Hepatocyte (in vitro differentiated cells): Measurements from ENCODE around the gene IRF8. TPM values are rescaled to one million over a fixed set of nuclear protein-coding genes. Genes with fewer than 3 reads are reported as not detected.
"Not testable (repeated sequence)": the region's sequence is repeated elsewhere in the genome, so short reads cannot be mapped to it uniquely, and the experiment has no call there.

ENCODE experiments used
- DNase-seq: peaks from one replicate; pipeline ENCODE4 v3.0.0-alpha.2; 2016; ENCODE audit warnings: low spot score
- H2AFZ ChIP-seq: fragments of 200-600 bp; sonication (generic); 2 replicates; pipeline ENCODE4 v1.6.0; 2016; ENCODE audit warnings: antibody characterized with exemption, mild to moderate bottlenecking
- H3K27ac ChIP-seq: fragments of 200-600 bp; sonication (generic); 2 replicates; pipeline ENCODE4 v1.5.1; 2016; ENCODE audit warnings: mild to moderate bottlenecking
- H3K27me3 ChIP-seq: fragments of 200-600 bp; sonication (generic); 2 replicates; pipeline ENCODE4 v1.6.1; 2016
- H3K36me3 ChIP-seq: fragments of 200-600 bp; sonication (generic); replicated peaks from 2 replicates; pipeline ENCODE4 v1.5.1; 2016; ENCODE audit warnings: low read depth; ENCODE audit not compliant: insufficient read depth
- H3K4me1 ChIP-seq: fragments of 200-600 bp; sonication (generic); 2 replicates; pipeline ENCODE4 v1.5.1; 2016; ENCODE audit warnings: mild to moderate bottlenecking, moderate library complexity; ENCODE audit not compliant: insufficient read depth
- H3K4me2 ChIP-seq: fragments of 200-600 bp; sonication (generic); 2 replicates; pipeline ENCODE4 v1.6.0; 2016
- H3K4me3 ChIP-seq: fragments of 200-600 bp; sonication (generic); 2 replicates; pipeline ENCODE4 v1.5.1; 2016; ENCODE audit warnings: mild to moderate bottlenecking
- H3K79me2 ChIP-seq: fragments of 200-600 bp; sonication (generic); 2 replicates; pipeline ENCODE4 v1.6.0; 2017; ENCODE audit warnings: mild to moderate bottlenecking
- H3K9me2 ChIP-seq: fragments of 200-600 bp; sonication (generic); replicated peaks from 2 replicates; pipeline ENCODE4 v1.6.0; 2017; ENCODE audit warnings: mild to moderate bottlenecking; ENCODE audit not compliant: insufficient read depth
- H3K9me3 ChIP-seq: fragments of 200-600 bp; sonication (generic); 2 replicates; pipeline ENCODE4 v1.5.1; 2016; ENCODE audit warnings: low read depth, mild to moderate bottlenecking
- H4K20me1 ChIP-seq: fragments of 200-600 bp; sonication (generic); 2 replicates; pipeline ENCODE4 v1.6.0; 2016; ENCODE audit warnings: mild to moderate bottlenecking; ENCODE audit not compliant: insufficient read depth, poor library complexity, severe bottlenecking
- EZH2 ChIP-seq: fragments of 200-600 bp; sonication (generic); IDR thresholded peaks from 2 replicates; pipeline ENCODE4 v1.6.1; 2016; ENCODE audit warnings: antibody characterized with exemption, mild to moderate bottlenecking, borderline replicate concordance
- EZH2phosphoT487 ChIP-seq: fragments of 200-600 bp; sonication (generic); IDR thresholded peaks from one replicate; pipeline ENCODE4 v1.6.1; 2018; ENCODE audit warnings: antibody characterized with exemption, mild to moderate bottlenecking, low read depth, moderate library complexity; ENCODE audit not compliant: unreplicated experiment, severe bottlenecking
- WGBS: methylation state at CpG from one replicate; pipeline ENCODE4 v1.1.6; 2016; ENCODE audit warnings: low lambda C conversion rate; ENCODE audit errors: missing lambda C conversion rate; 5-methylcytosine and 5-hydroxymethylcytosine counted together
- polyA plus RNA-seq: library from polyadenylated mRNA; unstranded; fragments of >200 nt; fragmentation: Nextera tagmentation; extraction: Ambion mirVana; gene quantifications from 2 replicates; pipeline ENCODE4 v1.2.1, GENCODE V29; 2016
- total RNA-seq: library from RNA; depleted of rRNA; stranded (reverse); fragments of >200 nt; gene quantifications from 2 replicates; pipeline ENCODE4 v1.2.3, GENCODE V29; 2014
- TF ChIP-seq, protein P1 (sequence below): fragments of 200-600 bp; sonication (generic); IDR thresholded peaks from 2 replicates; pipeline ENCODE4 v1.5.1; 2016; ENCODE audit warnings: antibody characterized with exemption, mild to moderate bottlenecking; ENCODE audit not compliant: poor library complexity

The IRF8 gene
- total and polyA plus RNA-seq, 2 experiments from 2014 or later = 6.9 to 8.4 TPM

DNA sequence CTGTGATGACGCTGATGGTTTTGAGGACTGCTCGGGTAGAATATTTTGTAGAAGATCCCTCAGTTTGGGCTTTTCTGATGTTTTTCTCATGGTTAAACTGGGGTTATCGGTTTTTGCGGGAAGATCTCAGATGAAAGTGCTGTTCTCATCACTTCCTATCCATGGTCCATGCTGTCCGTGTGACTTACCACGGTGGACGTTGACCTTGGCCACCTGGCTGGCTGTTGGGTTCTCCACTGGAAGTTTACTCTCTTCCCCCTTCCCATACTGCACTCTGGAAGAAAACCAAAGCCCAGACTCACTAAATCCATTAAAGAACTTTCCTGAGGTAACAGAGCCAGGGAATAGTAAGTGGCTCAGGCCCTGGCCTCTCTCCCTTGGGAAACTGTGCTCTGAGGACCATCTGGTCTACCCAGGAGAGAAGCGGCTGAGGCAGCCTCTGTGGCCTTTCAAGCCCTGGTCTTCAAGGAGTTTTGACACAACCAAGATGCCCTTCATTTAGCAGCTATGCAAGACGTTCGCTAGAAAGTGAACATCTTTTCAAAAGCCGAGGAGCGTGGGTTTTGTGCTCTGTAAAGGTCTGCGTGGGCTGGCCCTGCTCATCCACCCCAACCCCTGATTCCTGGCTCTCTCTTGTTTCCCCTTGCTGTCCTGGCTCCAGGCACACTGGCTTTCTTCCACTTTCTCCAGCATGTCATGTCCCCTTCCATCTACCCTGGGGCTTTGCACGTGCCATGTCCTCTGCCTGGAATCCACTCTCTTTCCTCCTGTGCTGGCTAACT lies 43.1 kb downstream of the IRF8 start:
- no peaks in the 10 kb centered on the region for H3K27me3 ChIP-seq
- no peak overlapping the region for H2AFZ ChIP-seq
- H3K4me1 ChIP-seq = no peaks in the 10 kb centered on the region
- 83% methylated on average over 14 of the region's 14 CpGs for WGBS
- no peak overlapping the region for H3K4me3 ChIP-seq
- no peaks in the 10 kb centered on the region for H4K20me1 ChIP-seq
- H3K79me2 ChIP-seq = no peaks in the 10 kb centered on the region
- DNase-seq = no peak
- TF ChIP-seq EZH2phosphoT487 = no peak
- no peak for TF ChIP-seq EZH2
- TF ChIP-seq, protein P1, sequence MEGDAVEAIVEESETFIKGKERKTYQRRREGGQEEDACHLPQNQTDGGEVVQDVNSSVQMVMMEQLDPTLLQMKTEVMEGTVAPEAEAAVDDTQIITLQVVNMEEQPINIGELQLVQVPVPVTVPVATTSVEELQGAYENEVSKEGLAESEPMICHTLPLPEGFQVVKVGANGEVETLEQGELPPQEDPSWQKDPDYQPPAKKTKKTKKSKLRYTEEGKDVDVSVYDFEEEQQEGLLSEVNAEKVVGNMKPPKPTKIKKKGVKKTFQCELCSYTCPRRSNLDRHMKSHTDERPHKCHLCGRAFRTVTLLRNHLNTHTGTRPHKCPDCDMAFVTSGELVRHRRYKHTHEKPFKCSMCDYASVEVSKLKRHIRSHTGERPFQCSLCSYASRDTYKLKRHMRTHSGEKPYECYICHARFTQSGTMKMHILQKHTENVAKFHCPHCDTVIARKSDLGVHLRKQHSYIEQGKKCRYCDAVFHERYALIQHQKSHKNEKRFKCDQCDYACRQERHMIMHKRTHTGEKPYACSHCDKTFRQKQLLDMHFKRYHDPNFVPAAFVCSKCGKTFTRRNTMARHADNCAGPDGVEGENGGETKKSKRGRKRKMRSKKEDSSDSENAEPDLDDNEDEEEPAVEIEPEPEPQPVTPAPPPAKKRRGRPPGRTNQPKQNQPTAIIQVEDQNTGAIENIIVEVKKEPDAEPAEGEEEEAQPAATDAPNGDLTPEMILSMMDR = no peak
- no peaks in the 10 kb centered on the region for H3K36me3 ChIP-seq
- H3K9me2 ChIP-seq = no peaks in the 10 kb centered on the region
- H3K9me3 ChIP-seq = no peaks in the 10 kb centered on the region
- H3K27ac ChIP-seq = no peak overlapping the region
- H3K4me2 ChIP-seq = no peak overlapping the region

DNA sequence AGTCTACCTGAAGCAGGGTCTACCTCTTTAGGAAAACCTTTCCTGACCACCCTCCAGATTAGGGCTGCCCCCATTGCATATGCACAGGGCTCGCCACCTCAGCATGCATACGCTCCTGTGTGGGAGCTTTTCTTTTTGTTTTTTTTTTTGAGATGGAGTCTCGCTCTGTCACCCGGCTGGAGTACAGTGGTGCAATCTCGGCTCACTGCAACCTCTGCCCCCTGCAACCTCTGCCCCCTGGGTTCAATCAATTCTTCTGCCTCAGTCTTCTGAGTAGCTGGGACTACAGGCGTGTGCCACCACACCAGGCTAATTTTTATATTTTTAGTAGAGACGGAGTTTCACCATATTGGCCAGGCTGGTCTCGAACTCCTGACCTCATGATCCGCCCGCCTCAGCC lies 43.7 kb downstream of the IRF8 start:
- not testable (repeated sequence) for DNase-seq, H3K9me2 ChIP-seq, H3K36me3 ChIP-seq, H3K4me3 ChIP-seq, H2AFZ ChIP-seq, H3K4me1 ChIP-seq, H3K9me3 ChIP-seq, H4K20me1 ChIP-seq, H3K79me2 ChIP-seq, H3K4me2 ChIP-seq, H3K27me3 ChIP-seq, H3K27ac ChIP-seq
- 92% methylated on average over 9 of the region's 10 CpGs for WGBS

- Histone ChIP-seq H3K9me2 (no peaks in the 10 kb centered on the region), H2AFZ (no peak overlapping the region), H3K9me3 (no peaks in the 10 kb centered on the region), H4K20me1 (no peaks in the 10 kb centered on the region), H3K4me2 (no peak overlapping the region), H3K4me1 (no peaks in the 10 kb centered on the region), H3K27ac (no peak overlapping the region), H3K4me3 (no peak overlapping the region), H3K79me2 (no peaks in the 10 kb centered on the region), H3K36me3 (no peaks in the 10 kb centered on the region), H3K27me3 (no peaks in the 10 kb centered on the region)
- TF ChIP-seq, protein P1 = no peak
- no peak for TF ChIP-seq EZH2
- no peak for TF ChIP-seq EZH2phosphoT487
- WGBS = 91% methylated on average over 2 of the region's 2 CpGs
- no peak for DNase-seq
Measured at GRCh38 chr16:85943711-85944110, 44.7 kb downstream of the IRF8 start.

- Histone ChIP-seq H3K9me3 (no peaks in the 10 kb centered on the region), H3K79me2 (no peaks in the 10 kb centered on the region), H3K9me2 (no peaks in the 10 kb centered on the region), H3K4me1 (no peaks in the 10 kb centered on the region), H2AFZ (no peak overlapping the region), H3K27ac (no peak overlapping the region), H3K4me3 (no peak overlapping the region), H3K4me2 (no peak overlapping the region), H3K36me3 (no peaks in the 10 kb centered on the region), H3K27me3 (no peaks in the 10 kb centered on the region), H4K20me1 (no peaks in the 10 kb centered on the region)
- TF ChIP-seq EZH2phosphoT487 (no peak), EZH2 (no peak)
- TF ChIP-seq, protein P1 = no peak
- DNase-seq = no peak
- WGBS = 93% methylated on average over 7 of the region's 7 CpGs
Measured at GRCh38 chr16:85944572-85945423, 45.8 kb downstream of the IRF8 start.
